Measurements from ENCODE around the gene PGAP1. TPM values are rescaled to one million over a fixed set of nuclear protein-coding genes. Genes with fewer than 3 reads are reported as not detected.

The PGAP1 gene, protein sequence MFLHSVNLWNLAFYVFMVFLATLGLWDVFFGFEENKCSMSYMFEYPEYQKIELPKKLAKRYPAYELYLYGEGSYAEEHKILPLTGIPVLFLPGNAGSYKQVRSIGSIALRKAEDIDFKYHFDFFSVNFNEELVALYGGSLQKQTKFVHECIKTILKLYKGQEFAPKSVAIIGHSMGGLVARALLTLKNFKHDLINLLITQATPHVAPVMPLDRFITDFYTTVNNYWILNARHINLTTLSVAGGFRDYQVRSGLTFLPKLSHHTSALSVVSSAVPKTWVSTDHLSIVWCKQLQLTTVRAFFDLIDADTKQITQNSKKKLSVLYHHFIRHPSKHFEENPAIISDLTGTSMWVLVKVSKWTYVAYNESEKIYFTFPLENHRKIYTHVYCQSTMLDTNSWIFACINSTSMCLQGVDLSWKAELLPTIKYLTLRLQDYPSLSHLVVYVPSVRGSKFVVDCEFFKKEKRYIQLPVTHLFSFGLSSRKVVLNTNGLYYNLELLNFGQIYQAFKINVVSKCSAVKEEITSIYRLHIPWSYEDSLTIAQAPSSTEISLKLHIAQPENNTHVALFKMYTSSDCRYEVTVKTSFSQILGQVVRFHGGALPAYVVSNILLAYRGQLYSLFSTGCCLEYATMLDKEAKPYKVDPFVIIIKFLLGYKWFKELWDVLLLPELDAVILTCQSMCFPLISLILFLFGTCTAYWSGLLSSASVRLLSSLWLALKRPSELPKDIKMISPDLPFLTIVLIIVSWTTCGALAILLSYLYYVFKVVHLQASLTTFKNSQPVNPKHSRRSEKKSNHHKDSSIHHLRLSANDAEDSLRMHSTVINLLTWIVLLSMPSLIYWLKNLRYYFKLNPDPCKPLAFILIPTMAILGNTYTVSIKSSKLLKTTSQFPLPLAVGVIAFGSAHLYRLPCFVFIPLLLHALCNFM
- total RNA-seq = 10 to 100 TPM in 2 of 3 donors, 1 to 10 TPM in 1; 7.2 to 27.1 (median 16.1) TPM

GRCh38 chr2:196926562-196927375 lies at the start of gene PGAP1:
Gene PGAP1 (minus strand): TSS chr2:196926707. CDS start chr2:196926616, 91 bp downstream.
- Histone ChIP-seq H3K4me1 (no peaks in the 10 kb centered on the region), H3K27me3 (no peaks in the 10 kb centered on the region), H3K27ac (peak within 1 kb of the TSS; percentile 89), H3K4me3 (peak within 1 kb of the TSS; percentile 76 to 81 (median 80)), H3K9me3 (no peaks in the 10 kb centered on the region), H3K36me3 (no peaks in the 10 kb centered on the region)
- intact Hi-C loops (cut with DNase I; ENCODE audit: low total_unique reads) = no loop called here
- peak; percentile 78 to 83 for DNase-seq (ENCODE audit: low spot score in 2 of 2)
- TF ChIP-seq POLR2A (IDR thresholded peaks at IDR 0.05) (peak; percentile 15), POLR2AphosphoS5 (IDR thresholded peaks at IDR 0.05) (peak; percentile 29 to 72 (median 46))
- TF ChIP-seq, protein P1, sequence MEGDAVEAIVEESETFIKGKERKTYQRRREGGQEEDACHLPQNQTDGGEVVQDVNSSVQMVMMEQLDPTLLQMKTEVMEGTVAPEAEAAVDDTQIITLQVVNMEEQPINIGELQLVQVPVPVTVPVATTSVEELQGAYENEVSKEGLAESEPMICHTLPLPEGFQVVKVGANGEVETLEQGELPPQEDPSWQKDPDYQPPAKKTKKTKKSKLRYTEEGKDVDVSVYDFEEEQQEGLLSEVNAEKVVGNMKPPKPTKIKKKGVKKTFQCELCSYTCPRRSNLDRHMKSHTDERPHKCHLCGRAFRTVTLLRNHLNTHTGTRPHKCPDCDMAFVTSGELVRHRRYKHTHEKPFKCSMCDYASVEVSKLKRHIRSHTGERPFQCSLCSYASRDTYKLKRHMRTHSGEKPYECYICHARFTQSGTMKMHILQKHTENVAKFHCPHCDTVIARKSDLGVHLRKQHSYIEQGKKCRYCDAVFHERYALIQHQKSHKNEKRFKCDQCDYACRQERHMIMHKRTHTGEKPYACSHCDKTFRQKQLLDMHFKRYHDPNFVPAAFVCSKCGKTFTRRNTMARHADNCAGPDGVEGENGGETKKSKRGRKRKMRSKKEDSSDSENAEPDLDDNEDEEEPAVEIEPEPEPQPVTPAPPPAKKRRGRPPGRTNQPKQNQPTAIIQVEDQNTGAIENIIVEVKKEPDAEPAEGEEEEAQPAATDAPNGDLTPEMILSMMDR (IDR thresholded peaks at IDR 0.05) = no peak

DNA sequence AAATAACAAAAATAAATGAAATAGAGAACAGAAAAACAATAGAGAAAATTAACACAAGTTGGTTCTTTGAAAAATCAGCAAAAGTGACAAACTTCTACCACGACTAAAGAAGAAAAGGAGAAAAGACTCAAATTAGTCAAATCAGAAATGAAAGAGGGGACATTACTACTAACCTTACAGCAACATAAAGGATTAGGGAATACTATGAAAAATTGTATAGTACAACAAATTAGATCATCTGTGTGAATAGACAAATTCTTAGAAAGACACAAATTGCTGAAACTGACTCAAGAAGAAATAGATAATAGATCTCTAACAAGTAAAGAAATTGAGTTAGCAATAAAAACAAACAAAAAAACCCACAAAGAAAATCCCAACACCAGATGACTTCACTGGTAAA lies 48.5 kb upstream of the PGAP1 start:
- no peaks in the 10 kb centered on the region for H3K36me3 ChIP-seq
- DNase-seq (ENCODE audit: low spot score in 2 of 2) = no peak
- H3K27me3 ChIP-seq = no peaks in the 10 kb centered on the region
- H3K4me1 ChIP-seq = no peaks in the 10 kb centered on the region
- no peak for TF ChIP-seq POLR2AphosphoS5 (IDR thresholded peaks at IDR 0.05)
- TF ChIP-seq, protein P1 (IDR thresholded peaks at IDR 0.05) = no peak
- TF ChIP-seq POLR2A (IDR thresholded peaks at IDR 0.05) = no peak
- H3K9me3 ChIP-seq = no peaks in the 10 kb centered on the region
- no peak overlapping the region for H3K4me3 ChIP-seq
- intact Hi-C loops (cut with DNase I; ENCODE audit: low total_unique reads) = no loop called here
- H3K27ac ChIP-seq = no peak overlapping the region

DNA sequence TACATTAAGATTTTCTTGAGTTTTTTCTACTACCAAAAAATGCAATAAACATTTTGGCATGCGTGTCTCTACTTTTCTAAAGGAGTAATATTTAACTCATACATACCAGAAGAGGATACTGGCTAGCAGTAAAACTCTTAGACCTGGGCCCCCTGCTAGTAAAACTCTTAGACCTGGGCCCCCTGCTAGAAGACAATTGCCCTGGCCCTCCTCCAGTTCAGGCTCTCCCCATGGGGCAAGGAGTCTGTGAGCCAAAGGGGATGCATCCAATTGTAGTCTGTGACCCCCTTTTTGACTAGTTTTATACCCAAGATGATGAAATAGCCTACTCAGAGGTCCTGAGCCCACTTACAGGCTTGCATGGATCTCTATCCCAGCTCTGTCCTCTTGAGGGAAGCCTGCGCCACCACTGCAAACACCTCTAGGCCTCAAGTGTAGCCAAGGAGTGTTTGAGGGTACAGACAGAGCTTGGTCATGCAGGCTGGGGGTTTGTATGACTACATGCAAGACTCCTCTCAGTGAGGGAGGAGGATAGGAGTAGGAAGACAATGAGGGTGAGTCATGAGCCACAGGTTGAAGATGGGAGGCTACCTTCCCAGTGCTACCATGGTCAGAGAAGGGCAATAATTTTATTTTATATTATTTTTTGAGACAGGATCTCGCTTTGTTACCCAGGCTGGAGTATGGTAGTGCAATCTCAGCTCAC lies 45.2 kb upstream of the PGAP1 start:
- DNase-seq (ENCODE audit: low spot score in 2 of 2) = no peak
- Histone ChIP-seq H3K4me1 (no peaks in the 10 kb centered on the region), H3K4me3 (no peak overlapping the region), H3K27ac (no peak overlapping the region), H3K9me3 (no peaks in the 10 kb centered on the region), H3K27me3 (no peaks in the 10 kb centered on the region), H3K36me3 (no peaks in the 10 kb centered on the region)
- no peak for TF ChIP-seq POLR2AphosphoS5 (IDR thresholded peaks at IDR 0.05)
- TF ChIP-seq, protein P1 (IDR thresholded peaks at IDR 0.05) = no peak
- TF ChIP-seq POLR2A (IDR thresholded peaks at IDR 0.05) = no peak
- intact Hi-C loops (cut with DNase I; ENCODE audit: low total_unique reads) = no loop called here

GRCh38 chr2:196970099-196970498 lies 43.6 kb upstream of the PGAP1 start:
- H3K27me3 ChIP-seq = no peaks in the 10 kb centered on the region
- no peak overlapping the region for H3K27ac ChIP-seq
- H3K36me3 ChIP-seq = no peaks in the 10 kb centered on the region
- intact Hi-C loops (cut with DNase I; ENCODE audit: low total_unique reads) = no loop called here
- no peaks in the 10 kb centered on the region for H3K9me3 ChIP-seq
- TF ChIP-seq, protein P1 (IDR thresholded peaks at IDR 0.05) = no peak
- H3K4me1 ChIP-seq = no peaks in the 10 kb centered on the region
- DNase-seq (ENCODE audit: low spot score in 2 of 2) = no peak
- H3K4me3 ChIP-seq = no peak overlapping the region

All from breast epithelium (tissue), 4 donors.